Left kidney (tissue), 2 donors: ENCODE results near the gene RUFY3. TPM values are rescaled to one million over a fixed set of nuclear protein-coding genes. Genes with fewer than 3 reads are reported as not detected.
"Not testable (repeated sequence)": the region's sequence is repeated elsewhere in the genome, so short reads cannot be mapped to it uniquely, and the experiment has no call there.

Experiments
- DNase-seq: peaks from one replicate; pipeline ENCODE4 v3.0.0-alpha.2; 2013
- polyA plus RNA-seq: library from polyadenylated mRNA; unstranded; fragments of 120-200 nt; gene quantifications from one replicate; pipeline ENCODE4 v1.2.1, GENCODE V29; 2013; ENCODE audit not compliant: insufficient read length

The RUFY3 gene
- polyA plus RNA-seq, 1 donor = 212 TPM

DNA sequence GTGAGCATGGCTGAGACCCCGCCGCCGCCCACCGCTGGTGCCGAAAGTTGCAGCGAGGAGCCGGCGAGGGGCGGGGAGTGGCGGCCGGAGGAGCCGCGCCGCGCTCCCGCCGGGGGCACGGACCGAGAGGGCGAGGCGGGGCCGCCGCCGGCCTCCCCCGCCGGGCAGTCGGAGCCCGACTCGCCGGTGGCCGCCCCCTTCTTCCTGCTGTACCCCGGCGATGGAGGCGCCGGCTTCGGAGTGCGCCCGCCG lies 16.9 kb upstream of the RUFY3 start:
- no peak for DNase-seq

DNA sequence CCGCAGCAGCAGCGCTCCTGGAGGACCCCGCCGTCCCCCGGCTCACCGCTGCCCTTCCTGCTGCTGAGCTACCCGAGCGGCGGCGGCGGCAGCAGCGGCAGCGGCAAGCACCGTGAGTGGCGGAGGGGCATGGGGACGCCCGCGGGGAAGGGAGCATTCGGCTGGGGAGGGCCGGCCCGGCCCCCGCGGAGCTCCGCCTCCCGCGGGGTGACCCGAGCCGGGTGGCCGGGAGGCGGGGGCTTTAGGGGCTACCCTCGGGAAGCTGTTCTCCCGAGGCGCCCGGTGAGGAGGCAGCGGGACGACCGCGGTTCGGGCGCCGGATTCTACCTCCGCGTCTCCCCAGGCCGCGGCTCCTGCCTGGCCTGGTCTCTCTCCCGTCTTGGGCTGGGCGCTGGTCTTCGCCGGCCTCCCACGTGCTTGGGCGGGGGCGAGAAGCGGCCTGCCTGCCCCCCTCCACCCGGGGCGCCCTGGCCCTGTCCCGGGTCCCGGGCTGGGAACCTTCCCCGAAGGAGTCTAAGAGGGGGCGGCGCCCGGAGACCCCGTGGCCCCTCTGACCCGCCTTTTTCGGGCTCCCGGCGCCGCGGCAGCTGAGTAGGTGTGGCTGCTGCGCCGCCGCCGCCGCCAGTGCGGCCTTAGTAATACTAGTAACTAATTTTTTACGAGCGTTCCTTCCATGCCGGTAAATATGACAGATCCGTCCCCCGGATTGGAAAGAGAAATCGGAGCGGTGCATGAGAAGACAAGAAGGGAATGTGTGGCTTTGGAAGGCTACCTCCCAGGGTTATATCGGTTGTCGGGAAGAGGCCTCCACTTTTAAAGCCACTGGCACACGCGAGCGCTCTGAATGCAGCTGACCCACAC lies 16.4 kb upstream of the RUFY3 start:
- DNase-seq = peak; percentile 62

DNA sequence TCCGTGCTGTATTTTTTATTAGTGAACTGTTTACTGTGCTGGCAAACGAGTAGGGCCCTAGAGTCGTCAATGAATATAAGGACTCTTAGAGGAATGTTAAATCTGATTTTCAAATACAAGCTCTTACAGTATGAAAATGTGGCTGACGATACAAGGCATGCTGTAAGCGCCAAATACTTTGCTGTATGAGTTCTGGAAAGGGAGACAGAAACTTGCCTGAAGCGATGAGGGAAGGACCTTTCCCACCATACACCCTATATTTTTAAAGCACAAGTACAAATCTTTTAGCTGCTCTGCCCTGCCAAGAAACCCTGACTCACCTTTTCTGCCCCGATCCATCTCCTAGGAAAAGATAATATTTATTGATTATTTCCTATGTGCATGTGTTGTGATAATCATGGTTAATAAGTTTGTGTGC lies 15.7 kb upstream of the RUFY3 start:
- no peak for DNase-seq

DNA sequence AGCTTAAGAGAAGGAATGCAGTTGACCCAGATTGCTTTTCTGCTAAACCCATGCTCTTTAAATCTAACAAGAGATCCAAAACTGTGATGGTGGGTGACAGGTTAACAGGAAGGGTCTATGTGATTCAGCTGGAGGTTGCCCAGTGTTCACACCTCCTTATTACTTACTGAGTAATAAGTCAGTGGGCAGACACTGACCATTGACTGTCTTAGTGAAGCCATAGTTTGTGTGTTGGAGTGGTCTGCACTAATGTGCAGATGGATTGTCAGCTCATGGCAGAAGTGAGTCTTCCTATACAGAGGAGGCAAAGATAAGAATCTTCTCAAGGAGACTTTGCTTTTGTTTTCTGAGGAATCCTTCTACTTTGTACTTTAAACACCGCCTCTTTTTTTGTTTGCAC lies 15.2 kb upstream of the RUFY3 start:
- DNase-seq = no peak

DNA sequence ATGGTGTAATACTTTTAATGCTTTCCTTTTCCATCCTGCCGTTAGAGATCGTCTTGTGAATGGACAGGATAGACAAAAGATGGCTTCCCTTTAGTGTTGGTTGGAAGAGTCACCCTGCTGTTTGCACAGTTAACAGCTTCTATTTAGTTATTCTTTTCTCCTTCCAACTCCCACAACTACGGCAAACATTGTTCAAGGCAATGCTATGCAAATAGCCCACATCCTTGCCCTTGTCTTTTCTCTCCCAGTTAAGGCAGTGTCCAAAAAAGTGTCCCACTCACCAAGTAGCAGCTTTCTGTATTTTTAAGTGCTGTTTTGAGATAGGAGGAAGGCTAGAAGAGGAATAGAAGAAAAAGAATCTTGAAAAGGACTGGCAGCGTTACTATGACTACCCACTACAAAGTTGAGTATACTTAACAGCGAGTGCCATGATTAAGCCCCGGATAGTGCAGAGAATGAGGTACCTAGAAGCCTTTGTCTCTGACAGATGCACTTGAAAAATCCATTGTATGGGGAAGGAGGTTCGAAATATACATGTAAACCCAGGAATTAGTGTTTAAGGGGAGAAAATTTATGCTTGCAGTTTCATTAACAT lies 12.1 kb upstream of the RUFY3 start:
- DNase-seq = no peak

DNA sequence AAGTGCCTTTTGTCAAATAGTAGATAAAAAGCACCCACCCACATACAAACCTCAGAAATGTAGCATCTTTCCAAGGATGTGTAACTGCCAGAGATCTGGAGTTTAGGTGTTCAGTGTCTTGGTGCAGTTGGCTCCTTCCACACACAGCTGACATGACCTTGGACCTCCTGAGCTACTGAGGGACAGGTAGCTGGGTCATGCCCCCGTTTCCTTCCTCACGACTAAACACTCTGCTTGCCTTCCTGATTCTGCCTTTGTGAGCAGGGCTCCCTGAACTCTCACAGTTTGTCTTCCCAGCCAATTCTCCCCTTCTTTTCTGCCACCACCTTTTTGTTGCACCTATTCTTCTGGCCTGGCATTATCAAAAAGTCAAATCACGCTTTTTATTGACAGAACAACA lies 10.2 kb upstream of the RUFY3 start:
- no peak for DNase-seq

DNA sequence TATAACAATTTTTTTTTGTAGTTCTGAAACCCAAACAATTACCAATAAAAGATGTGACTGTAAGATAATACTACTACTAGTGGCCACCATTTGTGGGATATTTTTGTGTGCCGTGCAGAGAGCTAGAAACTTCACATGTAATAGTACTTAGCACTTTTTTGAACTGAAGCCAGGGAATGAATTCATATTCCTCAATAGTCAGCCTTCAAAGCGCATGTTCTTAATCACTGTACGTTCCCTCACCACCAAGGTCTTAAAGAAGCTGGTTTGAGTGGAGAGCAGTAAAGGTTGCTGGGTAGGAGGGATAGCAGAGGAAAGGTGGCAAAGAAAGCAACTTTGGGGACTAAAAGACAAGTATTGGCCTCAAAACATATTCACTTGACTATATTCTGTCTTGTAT lies 9.6 kb upstream of the RUFY3 start:
- DNase-seq = no peak

DNA sequence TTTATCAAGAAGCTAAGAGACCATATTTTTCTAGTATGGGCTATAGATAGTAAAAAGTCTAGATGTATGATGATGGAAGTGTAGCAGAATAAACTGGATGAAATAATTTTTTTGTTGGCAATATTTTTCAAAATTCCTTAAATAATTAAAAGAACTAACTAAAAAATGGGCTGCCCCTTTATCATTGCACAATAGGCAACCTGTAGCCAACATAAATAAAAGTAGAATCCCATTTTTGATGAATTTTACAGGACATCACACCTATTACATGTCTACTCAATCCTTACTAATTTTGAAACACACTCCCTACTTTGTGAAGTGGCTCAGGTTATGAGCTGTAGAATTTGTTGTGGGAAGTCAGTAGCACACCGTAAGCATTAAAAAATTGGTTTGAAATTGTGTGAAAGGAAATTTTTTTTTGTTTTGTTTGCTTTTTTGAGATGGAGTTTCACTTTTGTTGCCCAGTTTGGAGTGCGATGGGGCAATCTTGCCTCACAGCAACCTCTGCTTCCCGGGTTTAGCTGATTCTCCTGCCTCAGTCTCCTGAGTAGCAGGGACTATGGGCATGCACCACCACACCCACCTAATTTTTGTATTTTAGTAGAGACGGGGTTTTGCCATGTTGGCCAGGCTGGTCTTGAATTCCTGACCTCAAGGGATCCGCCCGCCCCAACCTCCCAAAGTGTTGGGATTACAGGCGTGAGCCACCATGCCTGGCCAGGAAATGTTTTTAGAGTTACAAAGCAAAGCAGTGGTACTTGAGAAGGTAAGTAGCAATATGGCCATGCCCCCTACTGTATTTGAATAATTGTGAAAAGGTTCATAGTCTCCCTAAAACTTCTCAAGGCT lies 8.9 kb upstream of the RUFY3 start:
- no peak for DNase-seq

DNA sequence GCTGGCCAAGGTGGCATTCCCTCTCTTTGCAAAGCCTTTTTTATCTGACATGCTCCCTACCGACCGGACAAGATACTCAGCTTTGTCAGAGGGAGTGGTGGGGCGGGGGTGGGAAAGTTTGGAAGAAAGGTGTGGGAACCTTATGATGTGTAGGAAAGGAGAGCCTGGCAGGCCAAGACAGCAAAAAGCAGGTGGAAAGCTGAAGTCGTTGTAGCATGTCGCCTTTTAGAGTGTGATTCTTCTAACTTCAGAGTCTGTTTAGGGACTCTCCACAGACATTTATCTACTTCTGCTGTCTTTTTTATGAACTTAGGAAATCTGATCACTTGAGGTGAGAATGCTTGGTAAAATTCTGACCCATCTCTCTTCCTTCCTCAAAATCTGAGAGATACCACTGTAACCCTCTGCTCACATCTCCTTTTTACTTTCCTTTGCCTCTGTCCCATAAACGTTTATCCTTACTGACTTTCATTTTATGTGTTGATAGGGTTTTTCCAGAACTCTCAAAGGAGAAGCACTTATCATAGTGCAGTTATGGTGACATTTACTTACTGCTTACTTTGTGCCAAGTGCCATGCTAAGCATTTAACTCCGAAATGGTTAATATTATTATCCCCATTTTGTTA lies 8.2 kb upstream of the RUFY3 start:
- DNase-seq = no peak

DNA sequence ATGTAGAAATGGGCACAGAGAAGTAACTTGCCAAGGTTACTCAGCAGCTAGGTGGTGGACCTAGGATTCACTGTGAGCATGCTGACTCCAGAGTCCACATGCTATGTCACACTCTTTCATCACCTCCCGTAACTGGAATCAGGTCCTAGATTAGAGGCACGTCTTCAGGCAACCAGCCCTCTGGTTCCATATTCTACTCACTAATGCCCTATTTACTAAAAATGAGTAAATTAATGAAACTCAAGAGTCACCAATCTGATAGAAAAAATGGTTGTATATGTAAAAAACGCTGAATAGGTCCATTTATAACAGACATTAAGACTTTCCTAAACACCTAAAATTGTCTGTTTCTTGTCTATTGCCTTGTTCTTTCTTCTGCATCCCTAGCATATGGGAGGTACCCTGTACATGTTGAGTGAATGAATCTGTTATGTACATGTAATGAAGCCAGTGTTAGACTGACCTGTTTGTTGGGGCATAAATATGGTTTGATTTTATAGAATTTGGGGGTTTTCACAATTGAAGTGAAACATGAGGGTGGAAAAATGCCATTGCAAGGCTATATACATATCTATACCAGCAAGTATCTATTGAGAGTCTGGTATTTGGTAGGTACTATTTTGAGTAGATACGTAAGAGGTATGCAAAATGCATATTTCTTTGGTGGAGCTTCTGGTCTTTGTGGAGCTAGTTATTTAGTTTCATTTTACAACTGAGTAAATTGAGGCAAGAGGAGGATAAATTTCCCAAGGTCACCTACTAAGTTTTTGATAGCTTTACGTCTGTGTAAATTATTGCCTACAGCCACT lies 7.5 kb upstream of the RUFY3 start:
- DNase-seq = no peak

DNA sequence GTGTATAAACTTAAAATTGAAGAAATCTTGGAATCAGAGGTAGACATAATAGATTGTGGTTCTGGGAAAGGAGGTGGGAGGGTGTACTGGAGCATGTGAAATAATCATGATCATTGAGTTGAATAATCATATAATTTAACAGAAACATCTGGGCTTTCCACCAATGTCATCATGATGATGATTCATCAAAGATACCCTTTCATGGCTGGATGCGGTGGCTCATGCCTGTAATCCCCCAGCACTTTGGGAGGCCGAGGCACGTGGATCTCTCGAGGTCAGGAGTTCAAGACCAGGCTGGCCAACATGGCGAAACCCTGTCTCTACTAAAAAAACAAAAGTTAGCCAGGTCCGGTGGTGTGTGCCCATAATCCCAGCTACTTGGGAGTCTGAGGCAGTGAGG lies 6.7 kb upstream of the RUFY3 start:
- no peak for DNase-seq

DNA sequence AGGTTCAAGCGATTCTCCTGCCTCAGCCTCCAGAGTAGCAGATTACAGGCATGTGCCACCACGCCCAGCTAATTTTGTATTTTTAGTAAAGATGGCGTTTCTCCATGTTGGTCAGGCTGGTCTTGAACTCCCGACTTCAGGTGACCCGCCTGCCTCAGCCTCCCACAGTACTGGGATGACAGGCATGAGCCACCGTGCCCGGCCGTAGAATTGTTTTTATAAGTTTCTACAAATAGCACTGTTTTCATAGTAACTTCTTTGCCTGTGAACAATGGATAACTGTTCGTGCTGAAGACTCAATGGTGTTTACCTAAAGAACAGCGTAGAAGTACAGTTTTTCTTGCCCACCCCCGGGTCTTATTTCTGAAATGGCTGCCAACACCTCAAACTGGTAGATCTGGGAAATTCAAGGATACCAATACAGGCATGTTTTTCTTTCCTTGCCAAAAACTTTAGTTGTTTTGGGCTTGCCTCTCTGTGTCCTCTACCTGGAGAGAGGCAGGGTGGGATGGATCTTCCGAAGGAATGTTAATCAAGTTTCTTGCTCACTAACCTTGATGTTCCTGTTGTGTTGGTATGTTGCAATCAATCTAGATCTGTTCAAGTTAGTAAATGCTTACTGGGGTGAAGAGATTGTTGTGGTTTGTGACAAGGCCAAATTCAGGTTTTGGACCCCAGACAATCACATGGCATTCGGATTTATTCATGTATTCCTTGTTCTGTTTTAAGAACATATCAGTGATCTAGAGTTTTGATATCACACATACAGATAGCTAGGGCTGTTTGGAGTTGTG lies 2.8 kb upstream of the RUFY3 start:
- no peak for DNase-seq

DNA sequence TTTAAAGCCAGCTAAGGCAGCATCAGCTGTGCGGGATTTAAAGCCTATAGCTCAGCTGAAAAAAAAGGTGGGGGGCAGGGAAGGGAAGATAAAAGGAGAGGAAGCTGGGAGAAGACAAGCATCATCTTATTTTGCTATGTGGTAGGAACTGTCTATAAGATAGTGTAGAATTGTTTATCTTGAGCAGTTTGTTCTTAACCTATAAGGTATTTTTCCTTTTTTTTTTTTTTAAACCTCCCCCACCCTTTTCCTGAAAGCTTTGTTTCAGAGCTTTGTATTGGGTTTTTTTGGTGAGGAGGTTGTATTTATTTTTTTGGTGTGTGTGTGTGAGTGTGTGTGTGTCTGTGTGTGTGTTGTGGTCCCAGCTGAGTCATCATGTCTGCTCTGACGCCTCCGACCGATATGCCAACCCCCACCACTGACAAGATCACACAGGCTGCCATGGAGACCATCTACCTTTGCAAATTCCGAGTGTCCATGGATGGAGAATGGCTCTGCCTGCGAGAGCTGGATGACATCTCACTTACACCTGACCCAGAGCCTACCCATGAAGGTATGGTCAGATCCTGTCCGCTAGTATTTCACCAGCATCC lies 531 bp downstream of the RUFY3 start:
- no peak for DNase-seq

DNA sequence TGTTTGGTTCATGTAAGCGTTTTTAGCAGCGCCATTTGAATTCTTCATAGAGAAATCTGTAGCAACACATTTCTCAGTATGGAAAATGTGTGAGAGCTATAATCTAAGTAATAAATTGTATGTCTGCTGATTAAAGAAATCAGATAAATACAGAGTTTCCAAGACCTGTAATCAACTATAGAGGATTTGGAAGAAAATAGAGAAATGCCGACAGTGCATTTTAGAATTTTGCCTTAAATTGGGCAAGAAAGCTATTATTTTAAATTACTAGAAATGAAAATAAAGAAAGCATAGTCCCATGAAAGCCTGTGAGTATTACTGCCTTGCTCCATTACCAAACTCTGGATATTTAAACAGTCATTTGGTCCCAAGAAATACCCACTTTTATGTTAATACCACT lies 2.7 kb downstream of the RUFY3 start:
- DNase-seq = no peak

DNA sequence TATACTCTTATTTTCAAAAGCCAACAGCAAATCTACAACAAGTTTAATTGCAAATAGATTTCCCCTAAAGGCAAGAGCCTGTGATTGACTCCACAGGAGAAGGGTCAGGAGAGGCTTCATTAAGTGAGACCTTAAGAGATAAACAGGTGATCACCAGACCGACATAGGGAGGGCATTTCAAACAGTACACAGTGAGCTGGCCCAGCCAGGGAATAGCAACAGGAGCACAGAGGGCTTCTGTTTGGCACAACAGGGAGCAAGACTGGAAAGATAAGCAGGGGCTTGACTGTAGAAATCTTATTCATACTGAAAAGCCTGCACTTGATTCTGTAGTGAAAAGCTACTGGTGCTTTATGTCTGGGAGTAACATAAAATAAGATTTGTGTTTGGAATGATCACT lies 3.9 kb downstream of the RUFY3 start:
- no peak for DNase-seq

DNA sequence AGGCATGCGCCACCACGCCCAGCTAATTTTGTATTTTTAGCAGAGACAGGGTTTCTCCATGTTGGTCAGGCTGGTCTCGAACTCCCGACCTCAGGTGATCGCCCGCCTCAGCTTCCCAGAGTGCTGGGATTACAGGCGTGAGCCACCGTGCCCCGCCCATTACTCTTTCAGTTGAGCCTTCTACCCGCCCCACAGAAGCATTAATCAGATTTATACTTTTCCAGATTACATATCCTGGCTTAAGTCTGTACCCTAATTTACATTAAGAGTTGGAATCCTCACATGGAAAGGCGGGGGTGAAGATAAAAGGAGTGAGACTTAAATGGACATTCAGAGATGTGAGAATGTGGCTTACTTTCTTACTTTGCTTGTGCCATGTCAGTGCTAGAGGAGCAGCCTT lies 4.8 kb downstream of the RUFY3 start:
- DNase-seq = not testable (repeated sequence)

DNA sequence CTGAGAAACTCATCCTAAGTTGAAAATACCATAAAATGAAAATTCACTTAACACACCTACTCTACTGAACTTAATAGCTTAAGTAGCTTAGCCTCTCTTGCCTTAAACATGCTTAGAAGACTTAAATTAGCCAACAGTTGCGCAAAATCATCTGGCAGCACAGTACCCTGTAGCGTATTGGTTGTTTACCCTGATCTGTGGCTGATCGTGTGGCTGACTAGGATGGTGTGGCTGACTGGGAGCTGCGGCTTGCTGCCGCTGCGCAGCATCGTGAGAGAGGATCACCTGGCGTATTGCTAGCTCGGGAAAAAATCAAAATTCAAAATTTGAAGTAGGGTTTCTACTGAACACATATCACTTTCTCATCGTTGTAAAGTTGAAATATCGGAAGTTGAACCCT lies 6.3 kb downstream of the RUFY3 start:
- DNase-seq = no peak

DNA sequence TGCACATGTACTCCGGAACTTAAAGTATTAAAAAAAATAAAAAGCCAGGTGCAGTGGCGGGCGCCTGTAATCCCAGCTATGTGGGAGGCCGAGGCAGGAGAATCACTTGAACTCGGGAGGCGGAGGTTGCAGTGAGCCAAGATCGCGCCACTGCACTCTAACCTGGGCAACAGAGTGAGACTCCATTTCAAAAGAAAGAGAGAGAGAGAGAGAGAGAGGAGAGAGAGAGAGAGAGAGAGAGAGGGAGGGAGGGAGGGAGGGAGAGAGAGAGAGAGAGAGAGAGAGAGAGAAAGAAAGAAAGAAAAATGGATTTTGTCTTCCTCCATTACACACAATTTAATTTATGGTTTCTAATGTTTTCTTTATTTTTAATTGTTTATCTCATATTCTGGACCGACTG lies 11.1 kb downstream of the RUFY3 start:
- not testable (repeated sequence) for DNase-seq

DNA sequence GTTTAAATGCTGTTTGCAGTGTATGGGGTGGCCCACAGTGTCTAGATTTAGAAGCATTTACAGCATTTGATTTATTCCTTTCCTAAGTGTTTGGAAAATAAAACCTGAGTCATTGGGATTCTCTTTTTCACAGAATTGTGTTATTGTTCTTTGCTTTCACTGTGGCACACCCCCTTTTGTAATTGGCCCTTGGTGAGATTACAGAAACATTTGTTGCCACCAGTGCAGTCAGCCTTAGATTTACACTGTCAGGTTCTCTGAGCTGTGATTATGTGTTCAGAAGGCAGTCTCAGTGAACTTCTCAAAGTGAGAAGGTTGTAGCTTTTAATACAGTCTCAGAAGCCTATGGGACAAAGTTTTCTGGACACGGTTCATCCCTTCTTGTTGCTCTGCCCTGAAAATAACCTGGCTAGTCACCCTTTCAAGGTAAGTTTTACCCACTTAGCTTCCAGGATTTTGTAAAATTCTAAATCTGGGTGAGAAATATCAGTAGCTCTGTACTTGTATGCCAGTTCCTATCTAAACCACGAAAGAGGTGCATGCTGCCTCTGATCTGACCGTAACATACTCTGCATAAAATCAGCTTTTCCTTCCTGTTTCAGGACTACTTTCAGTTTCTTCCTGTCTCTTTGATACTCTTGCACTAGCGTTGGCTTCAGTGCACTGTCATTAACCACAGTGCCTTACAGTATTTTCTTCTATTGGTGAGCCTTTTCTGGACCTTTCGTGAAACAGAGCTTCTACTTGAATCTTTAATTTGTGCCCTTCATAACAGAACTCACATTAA lies 12.6 kb downstream of the RUFY3 start:
- DNase-seq = no peak

DNA sequence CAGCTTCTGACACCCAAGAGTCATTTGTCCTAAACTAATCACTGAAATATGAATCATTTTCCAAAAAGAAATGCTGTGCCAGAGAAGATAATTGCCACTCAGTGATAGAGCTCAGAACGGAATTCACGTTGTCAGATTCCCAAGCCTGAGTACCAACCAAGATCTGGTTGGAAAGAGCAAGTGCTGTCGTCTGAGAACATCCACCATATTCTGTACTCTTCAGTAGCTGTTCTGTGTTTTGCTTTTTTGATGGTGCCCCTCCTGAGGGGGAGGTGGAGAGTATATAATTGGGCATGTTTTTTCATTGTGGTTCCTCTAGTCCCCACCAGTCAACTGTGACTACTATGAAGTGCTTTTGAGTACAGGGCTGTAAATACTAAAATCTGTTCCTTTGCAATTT lies 13.2 kb downstream of the RUFY3 start:
- DNase-seq = no peak
